ELF-1 (cell line): ENCODE results near the gene ERG.
A peak's percentile ranks its signal among the peaks of the same experiment; 100 is the strongest.

ENCODE experiments used
- DNase-seq: peaks from one replicate; pipeline ENCODE4 v3.0.0-alpha.2; 2016; ENCODE audit warnings: low read depth, low spot score

The ERG gene

GRCh38 chr21:38358666-38359065, 139.6 kb downstream of the ERG start:
- DNase-seq = no peak

DNA sequence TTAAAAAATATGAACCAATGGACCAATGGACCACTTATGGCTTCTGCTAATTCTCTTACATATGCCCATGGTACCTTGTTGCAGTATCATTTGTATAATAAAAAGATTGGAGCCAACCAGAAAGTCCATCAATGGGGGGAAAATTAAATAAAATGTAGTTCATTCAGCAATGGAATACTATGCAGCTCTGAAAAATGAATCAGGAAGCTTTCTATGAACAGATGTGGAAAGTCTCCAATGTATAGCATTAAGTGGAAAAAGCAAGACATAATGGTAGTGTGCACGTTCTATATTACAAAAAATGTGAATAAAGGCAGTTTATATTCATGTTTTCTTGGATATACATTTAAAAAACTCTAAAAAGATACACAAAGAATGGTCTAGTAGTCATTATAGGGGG, 140.2 kb downstream of the ERG start:
- no peak for DNase-seq

- no peak for DNase-seq
Observed at GRCh38 chr21:38356883-38357625, 141.2 kb downstream of the ERG start.

DNA sequence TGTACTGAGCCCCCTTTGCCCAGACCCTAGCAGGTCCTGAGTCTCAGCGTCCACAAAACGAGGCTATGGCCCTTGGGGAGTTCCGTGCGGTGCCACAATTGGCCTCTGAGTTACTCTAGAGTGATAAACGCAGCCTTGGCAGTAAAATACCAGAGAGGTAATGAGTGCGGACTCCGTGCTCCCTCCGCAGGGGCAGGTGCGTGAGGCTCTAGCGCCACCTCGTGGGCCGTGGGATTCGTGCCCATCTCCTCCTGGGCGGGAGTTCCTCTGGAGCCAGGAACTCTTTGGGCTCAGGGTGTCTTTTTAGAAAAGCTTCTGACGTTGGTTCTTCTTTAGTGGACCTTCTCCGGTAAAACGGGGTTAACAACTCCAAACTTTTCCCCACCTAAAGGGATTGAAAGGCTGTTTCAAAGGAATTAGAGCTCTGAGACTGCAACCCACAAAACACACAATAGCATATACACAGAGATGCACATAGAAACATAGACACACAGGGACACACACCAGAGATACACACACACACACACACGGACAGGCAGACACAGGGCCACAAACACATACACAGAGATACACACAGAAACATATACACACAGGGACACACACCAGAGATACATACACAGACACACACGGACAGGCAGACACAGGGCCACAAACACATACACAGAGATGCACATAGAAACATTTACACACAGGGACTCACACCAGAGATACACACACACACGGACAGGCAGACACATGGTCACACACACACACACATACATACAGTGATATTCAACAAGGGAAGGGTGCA, 142.1 kb downstream of the ERG start:
- peak; percentile 86 for DNase-seq

DNA sequence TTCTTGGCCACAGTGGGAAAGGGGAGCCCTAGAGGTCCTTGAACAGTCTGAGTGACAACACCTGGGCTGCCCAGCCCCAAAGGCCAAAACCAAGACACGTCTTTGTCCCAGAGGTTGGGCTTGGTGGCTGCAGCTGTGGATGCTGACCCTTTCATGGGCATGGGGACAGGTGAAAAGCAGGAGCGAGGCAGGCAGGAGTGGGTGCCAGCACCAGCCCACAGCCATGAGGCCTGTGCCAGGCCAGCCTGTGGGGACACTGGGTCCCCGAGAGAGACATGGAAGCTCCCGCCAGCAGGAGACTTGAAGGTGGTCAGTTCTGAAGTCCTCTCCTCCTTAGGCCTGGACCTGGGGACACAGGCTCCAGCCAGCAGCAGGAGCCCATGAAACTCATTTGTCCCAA, 142.9 kb downstream of the ERG start:
- DNase-seq = no peak

DNA sequence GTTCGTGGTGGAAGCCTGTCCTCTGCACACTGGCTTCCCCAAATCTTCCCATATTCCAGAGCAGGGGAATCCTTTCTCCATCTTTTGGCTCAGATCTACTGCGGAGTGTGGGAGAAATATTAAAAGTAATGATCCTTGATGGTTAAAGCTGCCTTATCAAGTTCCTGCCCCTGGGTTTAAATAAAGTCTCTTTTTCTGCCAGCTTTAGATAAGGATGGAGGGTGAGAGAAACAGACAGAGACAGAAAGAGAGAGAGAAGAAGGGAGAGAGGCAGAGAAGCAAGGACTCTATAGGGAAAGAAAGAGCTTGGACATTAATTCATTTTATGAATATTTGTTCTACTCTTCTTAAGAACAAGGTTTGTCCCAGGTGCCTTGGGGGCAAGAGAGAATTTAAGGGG, 143.5 kb downstream of the ERG start:
- no peak for DNase-seq

- DNase-seq = no peak
Observed at GRCh38 chr21:38354231-38354630, 144.0 kb downstream of the ERG start.

- DNase-seq = peak; percentile 79
Observed at GRCh38 chr21:38352536-38353219, 145.6 kb downstream of the ERG start.

- peak; percentile 37 for DNase-seq
Observed at GRCh38 chr21:38351961-38352521, 146.2 kb downstream of the ERG start.

DNA sequence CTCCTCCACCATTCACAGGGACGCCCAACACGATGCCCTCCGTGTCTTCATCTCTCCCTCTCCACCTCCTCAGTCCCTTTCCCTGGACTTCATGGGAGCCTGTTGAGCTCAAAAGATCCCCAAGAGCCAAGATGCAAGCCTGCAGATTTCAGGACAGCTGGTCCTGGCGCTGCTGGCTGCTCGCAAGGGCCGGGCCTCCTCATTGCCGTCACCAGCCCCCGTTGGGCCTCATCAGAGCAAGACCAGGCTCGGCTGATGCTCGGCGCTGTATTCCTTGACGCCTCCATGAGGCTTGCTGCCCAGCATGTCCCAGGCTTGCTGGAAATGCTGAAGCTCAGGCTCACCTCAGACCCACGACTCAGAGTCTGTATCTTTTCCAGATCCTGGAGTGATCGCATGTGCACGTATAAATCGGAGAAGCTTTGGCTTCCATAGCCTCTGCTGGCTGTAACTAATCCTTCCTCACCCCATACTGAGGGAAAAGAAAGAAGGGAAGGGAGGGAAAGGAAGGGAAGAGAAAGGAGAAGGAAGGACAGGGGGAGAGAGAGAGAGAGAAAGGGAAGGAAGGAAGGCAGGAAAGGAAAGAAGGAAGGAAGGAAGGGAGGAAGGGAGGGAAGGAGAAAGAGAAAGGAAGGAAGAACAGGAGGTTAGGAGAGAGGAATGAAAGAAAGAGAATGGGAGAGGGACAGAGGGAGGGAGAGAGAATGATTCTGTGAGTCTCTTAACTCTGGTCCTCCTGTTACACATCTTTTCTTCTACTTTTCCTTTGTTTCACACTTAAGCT, 146.9 kb downstream of the ERG start:
- DNase-seq = no peak

- no peak for DNase-seq
Observed at GRCh38 chr21:38350684-38351083, 147.6 kb downstream of the ERG start.

- DNase-seq = no peak
Observed at GRCh38 chr21:38349977-38350376, 148.3 kb downstream of the ERG start.

DNA sequence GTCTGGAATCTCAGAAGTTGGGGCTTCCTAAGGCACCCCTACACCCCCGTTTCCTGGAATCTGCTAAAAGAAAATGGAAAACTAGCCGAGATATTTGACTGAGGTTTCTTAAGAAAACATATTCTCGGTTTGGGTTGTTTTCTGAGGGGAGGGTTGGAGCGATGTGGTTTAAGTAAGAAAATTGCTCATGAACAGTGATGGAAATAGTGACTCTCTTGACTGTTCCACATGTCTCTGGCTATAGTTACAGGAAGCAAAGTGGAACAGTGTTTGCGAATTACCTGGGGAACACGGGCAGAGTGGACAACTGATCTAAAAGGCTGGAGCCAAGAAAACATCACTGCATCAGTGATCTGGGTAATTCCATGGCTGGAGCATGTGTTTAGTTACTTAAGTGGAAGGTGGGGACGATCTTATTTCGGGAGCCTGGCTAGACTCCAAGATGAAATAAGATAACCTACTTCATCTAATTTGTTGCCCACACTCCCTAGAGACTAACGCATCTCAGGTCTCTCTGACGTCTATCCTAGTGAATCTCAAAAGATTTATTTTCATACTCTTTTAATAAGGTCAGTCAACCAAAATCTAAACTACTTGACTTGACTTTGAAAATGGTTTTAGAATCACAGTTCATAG, 149.0 kb downstream of the ERG start:
- no peak for DNase-seq

DNA sequence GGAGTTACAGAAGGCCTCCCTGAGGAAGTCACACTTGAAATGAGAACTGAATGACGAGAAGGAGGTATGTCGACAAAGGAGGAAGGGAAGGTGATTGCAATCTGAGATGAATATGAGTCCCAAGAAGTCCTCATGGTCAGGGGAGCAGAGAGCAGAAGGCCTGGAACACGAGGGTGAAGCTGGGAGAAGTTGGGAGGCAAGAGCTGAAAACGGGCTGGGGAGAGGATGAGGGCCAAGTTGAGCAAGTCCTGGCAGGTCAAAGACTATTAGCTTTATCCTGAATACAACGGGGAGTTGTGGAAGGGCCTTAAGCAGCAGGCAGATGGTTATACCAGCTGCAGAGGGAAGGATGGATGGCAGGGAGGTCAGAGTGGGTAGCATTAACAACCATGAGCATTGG, 152.0 kb downstream of the ERG start:
- no peak for DNase-seq

- DNase-seq = no peak
Observed at GRCh38 chr21:38343691-38344090, 154.6 kb downstream of the ERG start.

- DNase-seq = no peak
Observed at GRCh38 chr21:38342739-38343138, 155.5 kb downstream of the ERG start.

GRCh38 chr21:38341546-38342012, 156.7 kb downstream of the ERG start:
- no peak for DNase-seq

- no peak for DNase-seq
Observed at GRCh38 chr21:38340131-38340530, 158.1 kb downstream of the ERG start.

GRCh38 chr21:38337793-38338192, 160.5 kb downstream of the ERG start:
- DNase-seq = no peak

- DNase-seq = no peak
Observed at GRCh38 chr21:38334866-38335265, 163.4 kb downstream of the ERG start.
